HUES6 (cell line): ENCODE results near the gene FAM78B.

Source experiments
- H3K27ac ChIP-seq: 2 replicates; pipeline ENCODE4 v1.7.0; 2013; ENCODE audit warnings: low read depth, mild to moderate bottlenecking, low read length, inconsistent platforms
- H3K27me3 ChIP-seq: 2 replicates; pipeline ENCODE4 v1.6.1; 2013; ENCODE audit warnings: low read length; ENCODE audit not compliant: control insufficient read depth, insufficient read depth
- H3K36me3 ChIP-seq: 2 replicates; pipeline ENCODE4 v1.6.1; 2013; ENCODE audit warnings: low read length; ENCODE audit not compliant: control insufficient read depth, insufficient read depth
- H3K4me1 ChIP-seq: 2 replicates; pipeline ENCODE4 v1.6.1; 2013; ENCODE audit warnings: low read length; ENCODE audit not compliant: control insufficient read depth, insufficient read depth
- H3K4me3 ChIP-seq: 2 replicates; pipeline ENCODE4 v1.5.1; 2013; ENCODE audit warnings: low read depth, low read length
- H3K9ac ChIP-seq: one replicate; pipeline ENCODE4 v1.6.1; 2013; ENCODE audit warnings: mild to moderate bottlenecking, low read length
- H3K9me3 ChIP-seq: 2 replicates; pipeline ENCODE4 v1.6.1; 2013; ENCODE audit warnings: low read depth, low read length; ENCODE audit not compliant: control insufficient read depth, insufficient read depth

Gene FAM78B

DNA sequence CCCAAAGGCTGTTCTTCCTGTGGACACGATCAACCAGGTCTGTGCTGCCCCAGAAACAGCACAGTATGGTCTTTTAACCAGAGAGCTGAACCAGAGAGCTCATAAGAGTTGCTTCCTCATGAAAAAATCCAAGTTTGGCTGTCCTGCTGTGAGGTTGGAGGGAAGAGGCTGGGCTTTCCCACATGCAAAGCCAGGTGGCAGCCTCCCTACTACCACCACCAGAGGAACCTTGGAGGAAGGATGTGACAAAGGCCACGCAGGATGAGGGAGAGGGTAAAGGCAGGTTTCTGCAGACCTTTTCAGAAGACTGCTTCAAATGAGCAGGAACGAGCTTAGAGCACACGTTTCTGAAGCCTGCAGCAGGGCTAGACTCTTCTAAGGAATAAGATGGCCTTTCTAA, 27.1 kb downstream of the FAM78B start:
- Histone ChIP-seq H3K9me3 (no peaks in the 10 kb centered on the region), H3K4me3 (no peak overlapping the region), H3K9ac (no peak overlapping the region), H3K4me1 (no peaks in the 10 kb centered on the region; the same call in 1 of the 2 replicates), H3K27me3 (no peaks in the 10 kb centered on the region), H3K27ac (no peak overlapping the region), H3K36me3 (no peaks in the 10 kb centered on the region)

DNA sequence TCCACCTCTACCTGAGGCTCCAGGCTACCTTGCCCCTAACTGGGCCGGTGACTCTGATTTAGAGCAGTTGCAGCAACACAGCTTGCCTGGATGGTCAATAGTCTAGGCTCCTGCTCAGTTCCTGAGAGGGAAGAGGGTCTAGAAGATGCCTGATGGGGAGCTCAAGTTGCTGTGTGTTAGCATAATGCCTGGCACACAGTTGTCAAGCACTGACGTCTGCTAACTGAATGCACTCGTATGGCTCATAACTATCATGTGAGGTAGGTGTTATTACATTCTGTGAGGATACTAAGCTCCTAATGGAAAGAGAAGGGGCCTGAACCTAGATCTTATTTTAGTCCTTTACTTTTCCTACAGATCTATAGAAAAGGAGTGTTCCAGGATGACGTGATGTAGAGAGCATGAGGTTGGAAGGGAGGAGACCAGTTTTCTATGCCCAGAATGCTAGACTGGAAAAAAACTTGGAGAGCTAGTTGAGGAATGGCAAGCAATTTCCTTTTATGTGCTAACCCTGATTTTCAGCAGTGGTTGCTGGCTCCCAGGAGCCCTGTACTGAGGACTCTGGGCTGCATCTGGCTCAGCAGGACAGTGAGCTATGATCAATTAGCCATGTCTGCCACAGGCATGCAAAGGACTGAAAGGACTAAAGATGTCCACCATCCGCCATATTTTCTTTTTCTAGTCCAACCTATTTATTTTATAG, 30.0 kb downstream of the FAM78B start:
- Histone ChIP-seq H3K36me3 (no peaks in the 10 kb centered on the region), H3K4me3 (no peak overlapping the region), H3K4me1 (no peaks in the 10 kb centered on the region; the same call in 1 of the 2 replicates), H3K9ac (no peak overlapping the region), H3K27me3 (no peaks in the 10 kb centered on the region), H3K9me3 (no peaks in the 10 kb centered on the region), H3K27ac (no peak overlapping the region)

DNA sequence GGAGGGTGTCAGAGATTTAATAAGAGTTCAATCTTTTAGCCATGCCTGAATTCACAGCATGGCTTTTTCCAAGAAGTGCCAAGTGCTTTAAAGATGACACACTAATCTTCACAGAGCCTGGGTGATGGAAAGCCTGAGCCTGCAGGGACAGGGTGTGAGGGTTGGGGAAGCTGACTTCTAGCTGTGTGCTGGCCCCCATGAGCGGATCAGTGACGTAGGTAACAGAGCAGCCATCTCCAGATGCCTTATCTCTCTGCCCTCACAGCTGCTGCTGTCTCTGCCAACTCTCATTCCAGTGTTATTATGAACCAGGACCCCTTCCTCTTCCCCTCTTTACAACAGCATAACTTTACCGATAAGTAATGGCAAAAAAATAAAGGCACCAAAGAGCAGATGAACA, 30.6 kb downstream of the FAM78B start:
- H3K27me3 ChIP-seq: no peaks in the 10 kb centered on the region
- no peaks in the 10 kb centered on the region; the same call in 1 of the 2 replicates for H3K4me1 ChIP-seq
- no peak overlapping the region for H3K27ac ChIP-seq
- H3K9me3 ChIP-seq: no peaks in the 10 kb centered on the region
- no peak overlapping the region for H3K4me3 ChIP-seq
- no peak overlapping the region for H3K9ac ChIP-seq
- no peaks in the 10 kb centered on the region for H3K36me3 ChIP-seq

DNA sequence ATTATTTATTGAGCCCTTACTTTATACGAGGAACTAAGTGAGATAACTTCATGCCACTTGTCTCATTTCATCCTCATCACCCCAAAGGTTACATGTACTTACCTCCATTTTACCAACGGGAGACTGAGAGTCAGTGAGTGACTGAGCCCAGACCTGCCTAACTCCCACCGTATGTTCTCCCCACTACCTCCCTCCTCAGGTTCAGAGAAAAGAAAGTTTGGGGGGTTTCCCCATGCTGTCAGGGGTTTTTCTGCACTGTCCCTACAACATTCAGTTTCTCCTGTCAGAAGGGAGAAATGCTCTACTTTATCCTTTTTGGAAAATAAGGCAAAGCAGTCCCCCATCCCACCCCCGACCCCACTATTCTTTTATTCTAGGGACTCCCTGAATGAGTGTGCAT, 32.9 kb downstream of the FAM78B start:
- Histone ChIP-seq H3K27ac (no peak overlapping the region), H3K9me3 (no peaks in the 10 kb centered on the region), H3K36me3 (no peaks in the 10 kb centered on the region), H3K4me3 (no peak overlapping the region), H3K9ac (no peak overlapping the region), H3K4me1 (no peaks in the 10 kb centered on the region), H3K27me3 (no peaks in the 10 kb centered on the region)

DNA sequence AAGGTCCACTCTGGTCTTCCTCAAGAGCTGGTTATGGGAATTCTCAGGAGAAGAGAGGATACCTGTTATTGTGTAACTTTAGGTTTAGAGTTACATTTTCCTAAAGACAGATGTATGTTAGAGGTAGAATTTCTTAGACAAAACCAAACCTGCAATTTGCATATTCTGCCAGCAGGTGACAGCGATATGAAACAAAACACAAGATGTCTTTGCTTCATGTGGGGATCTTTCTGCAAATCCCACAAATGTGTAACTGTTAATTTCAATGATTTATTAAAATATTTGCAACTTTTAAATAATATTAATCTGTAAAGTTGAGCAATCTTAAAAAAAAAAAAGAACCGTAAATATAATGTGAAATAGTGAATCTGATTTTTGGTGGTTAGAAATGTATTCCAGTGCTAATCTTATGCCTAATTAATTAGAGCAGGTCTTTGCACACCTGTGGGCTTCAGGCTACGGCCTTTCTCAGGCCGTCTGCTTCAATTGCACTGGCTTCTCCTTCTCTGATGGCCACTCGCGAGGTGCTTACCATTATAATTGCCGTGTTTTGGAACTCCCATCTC, 33.4 kb downstream of the FAM78B start:
- Histone ChIP-seq H3K27ac (no peak overlapping the region), H3K4me3 (no peak overlapping the region), H3K36me3 (no peaks in the 10 kb centered on the region), H3K9me3 (no peaks in the 10 kb centered on the region), H3K27me3 (no peaks in the 10 kb centered on the region), H3K9ac (no peak overlapping the region), H3K4me1 (no peaks in the 10 kb centered on the region)

DNA sequence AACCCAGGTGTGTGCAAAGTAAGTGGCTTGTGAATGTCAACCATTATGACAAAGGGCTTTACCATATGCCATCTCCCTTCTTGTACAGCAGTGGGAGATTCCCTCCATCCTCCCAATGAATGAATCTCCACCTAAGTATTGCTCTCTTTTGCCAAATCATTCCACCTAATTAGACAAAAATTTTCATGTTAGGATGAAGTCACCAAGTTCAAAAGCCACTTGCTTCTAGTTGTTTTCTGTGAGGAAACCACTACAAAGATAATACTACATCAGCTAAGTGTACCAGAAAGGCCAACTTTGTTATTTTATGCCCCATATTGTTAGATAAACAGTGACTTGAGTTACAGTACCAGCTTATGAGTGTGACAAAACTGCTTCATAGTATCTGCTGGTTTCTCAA, 34.3 kb downstream of the FAM78B start:
- no peak overlapping the region for H3K9ac ChIP-seq
- H3K4me1 ChIP-seq: no peaks in the 10 kb centered on the region
- no peak overlapping the region for H3K4me3 ChIP-seq
- H3K36me3 ChIP-seq: no peaks in the 10 kb centered on the region
- no peaks in the 10 kb centered on the region for H3K9me3 ChIP-seq
- H3K27ac ChIP-seq: no peak overlapping the region
- no peaks in the 10 kb centered on the region for H3K27me3 ChIP-seq

DNA sequence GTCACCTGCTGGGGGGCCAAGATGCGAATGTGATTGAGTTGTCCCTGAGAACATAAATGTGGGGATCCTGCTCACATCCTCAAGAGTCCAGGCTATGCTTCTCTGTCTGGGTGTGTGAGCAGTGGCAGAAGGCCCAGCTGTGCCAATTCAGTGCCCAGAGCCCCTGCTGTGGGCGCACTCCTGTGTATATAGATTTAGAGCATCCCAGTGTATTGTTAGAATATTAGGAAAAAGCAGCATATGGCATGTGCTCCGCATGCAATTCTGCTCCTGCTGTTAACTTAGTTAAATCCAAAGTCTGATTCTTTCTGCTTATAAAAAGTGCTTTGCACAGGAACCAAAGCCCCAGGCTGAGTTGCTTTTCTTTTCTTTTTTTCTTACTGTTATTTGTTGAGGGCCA, 37.8 kb downstream of the FAM78B start:
- Histone ChIP-seq H3K4me3 (no peak overlapping the region), H3K9ac (no peak overlapping the region), H3K27me3 (no peaks in the 10 kb centered on the region), H3K36me3 (no peaks in the 10 kb centered on the region), H3K4me1 (no peaks in the 10 kb centered on the region), H3K27ac (no peak overlapping the region), H3K9me3 (no peaks in the 10 kb centered on the region)

DNA sequence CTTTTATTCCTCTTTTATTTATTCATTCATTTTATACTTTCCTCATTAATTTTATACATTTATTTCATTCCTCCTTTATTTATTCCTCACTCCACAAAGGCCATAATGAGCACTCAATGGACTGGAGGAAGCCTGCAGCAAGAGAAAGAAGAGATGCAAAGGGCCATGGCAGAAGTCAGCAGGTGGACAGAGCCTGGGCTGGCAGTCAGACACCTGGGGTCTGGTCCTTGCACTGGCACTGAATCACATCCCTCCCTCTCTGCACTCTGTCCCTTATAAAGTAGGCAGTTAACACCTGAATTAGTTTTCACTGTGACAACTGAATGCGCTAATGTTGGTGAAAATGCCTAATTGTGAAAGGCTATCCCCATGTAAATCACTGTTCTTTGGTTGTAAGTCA, 38.6 kb downstream of the FAM78B start:
- no peak overlapping the region for H3K4me3 ChIP-seq
- no peak overlapping the region for H3K27ac ChIP-seq
- no peak overlapping the region for H3K9ac ChIP-seq
- no peaks in the 10 kb centered on the region for H3K27me3 ChIP-seq
- H3K4me1 ChIP-seq: peaks cover 2% of the 10 kb centered on the region
- no peaks in the 10 kb centered on the region for H3K9me3 ChIP-seq
- H3K36me3 ChIP-seq: no peaks in the 10 kb centered on the region

DNA sequence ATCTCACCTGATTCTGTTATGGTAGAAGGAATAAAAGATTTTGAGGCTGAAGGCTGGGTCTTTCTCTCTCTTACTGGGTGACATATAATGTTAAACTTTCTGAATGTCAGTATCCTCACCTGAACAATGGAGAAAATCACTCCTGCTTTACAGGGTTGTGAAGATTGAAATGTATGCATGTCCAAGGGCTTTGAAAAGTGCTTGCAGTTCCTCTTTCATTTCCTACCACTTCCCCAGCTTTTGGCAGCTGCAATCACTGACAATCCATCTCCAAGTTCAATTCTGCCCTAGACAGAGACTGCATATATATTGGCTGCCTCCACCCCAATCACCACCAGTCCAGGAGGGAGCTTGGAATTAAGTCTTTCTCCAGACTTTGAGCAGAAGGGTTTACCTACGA, 39.8 kb downstream of the FAM78B start:
- Histone ChIP-seq H3K27me3 (no peaks in the 10 kb centered on the region), H3K9me3 (no peaks in the 10 kb centered on the region), H3K27ac (no peak overlapping the region), H3K36me3 (no peaks in the 10 kb centered on the region), H3K9ac (no peak overlapping the region), H3K4me1 (peaks cover 8% of the 10 kb centered on the region), H3K4me3 (no peak overlapping the region)

DNA sequence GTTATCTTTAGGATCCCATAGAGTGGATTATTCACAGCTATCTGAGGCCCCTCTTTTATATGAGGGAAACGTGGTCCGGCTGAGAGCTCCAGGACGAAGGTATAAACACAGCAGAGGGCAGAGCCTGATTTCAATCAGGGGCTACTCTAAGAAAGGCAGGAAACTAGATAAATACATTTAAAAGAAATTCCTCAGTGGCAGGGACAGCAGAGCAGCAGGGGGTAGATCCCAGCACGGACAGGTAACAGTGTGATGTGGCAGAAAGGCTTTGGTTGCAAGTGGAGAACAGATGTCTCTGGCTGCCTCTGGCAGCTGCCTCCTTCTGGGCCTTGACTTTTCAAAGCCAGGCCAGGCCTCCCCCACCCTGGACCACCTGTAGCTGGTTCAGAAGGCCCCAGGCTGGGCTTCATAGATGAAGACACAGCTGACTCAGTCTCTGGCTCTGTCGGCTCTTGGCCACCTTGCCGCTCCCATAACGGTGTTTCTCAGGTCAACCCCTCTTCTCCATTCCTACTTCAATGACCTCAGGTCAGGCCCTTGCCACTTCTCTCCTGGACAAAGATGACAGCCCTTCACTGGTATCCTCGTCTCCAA, 43.8 kb downstream of the FAM78B start:
- Histone ChIP-seq H3K36me3 (no peaks in the 10 kb centered on the region), H3K9ac (no peak overlapping the region), H3K9me3 (no peaks in the 10 kb centered on the region), H3K4me3 (no peak overlapping the region), H3K4me1 (peaks cover 8% of the 10 kb centered on the region), H3K27ac (no peak overlapping the region), H3K27me3 (no peaks in the 10 kb centered on the region)

DNA sequence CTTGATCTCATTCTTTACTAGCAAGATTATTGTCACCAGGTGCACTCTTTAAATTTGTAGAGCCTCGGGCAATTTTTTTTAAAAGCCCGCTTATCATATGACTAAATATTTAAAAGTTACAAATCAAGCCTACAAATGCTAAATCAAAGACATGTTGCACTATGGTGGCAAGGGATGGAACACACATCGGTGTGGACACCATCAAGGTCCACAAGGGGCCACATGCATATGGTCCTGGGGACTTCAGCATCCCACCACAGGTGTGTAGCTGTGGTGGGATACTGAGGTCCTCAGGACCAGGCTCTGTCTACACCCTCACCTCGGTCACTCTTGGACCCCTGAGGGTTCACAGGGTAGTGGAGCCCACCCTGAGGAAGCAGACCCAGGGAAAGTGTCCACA, 45.8 kb downstream of the FAM78B start:
- Histone ChIP-seq H3K36me3 (no peaks in the 10 kb centered on the region), H3K27ac (no peak overlapping the region), H3K27me3 (no peaks in the 10 kb centered on the region), H3K4me1 (peaks cover 8% of the 10 kb centered on the region), H3K4me3 (no peak overlapping the region), H3K9ac (no peak overlapping the region), H3K9me3 (no peaks in the 10 kb centered on the region)
